Parathyroid adenoma (tissue), 2 donors: ENCODE results near the gene IGSF9.

Experiments used
- H2AFZ ChIP-seq: fragments of 300-600 bp; sonication (generic); one replicate; pipeline ENCODE4 v1.7.0; 2017; ENCODE audit warnings: antibody characterized with exemption, mild to moderate bottlenecking
- H3K27ac ChIP-seq: fragments of 300-600 bp; sonication (generic); one replicate; pipeline ENCODE4 v1.7.0; 2017
- H3K27me3 ChIP-seq: fragments of 300-600 bp; sonication (generic); one replicate; pipeline ENCODE4 v1.7.0; 2017; ENCODE audit warnings: low read length; ENCODE audit not compliant: control insufficient read depth, insufficient read depth
- H3K36me3 ChIP-seq: fragments of 300-600 bp; sonication (generic); one replicate; pipeline ENCODE4 v1.7.0; 2017; ENCODE audit warnings: low read length; ENCODE audit not compliant: control insufficient read depth, insufficient read depth
- H3K4me1 ChIP-seq: fragments of 300-600 bp; sonication (generic); one replicate; pipeline ENCODE4 v1.7.0; 2017; ENCODE audit warnings: control low read depth
- H3K4me2 ChIP-seq: fragments of 300-600 bp; sonication (generic); one replicate; pipeline ENCODE4 v1.7.0; 2017; ENCODE audit warnings: low read length
- H3K4me3 ChIP-seq: fragments of 300-600 bp; sonication (generic); one replicate; pipeline ENCODE4 v1.7.0; 2017; ENCODE audit warnings: low read depth, low read length
- H3K79me2 ChIP-seq: fragments of 300-600 bp; sonication (generic); one replicate; pipeline ENCODE4 v1.7.0; 2017; ENCODE audit warnings: control low read depth
- H3K9ac ChIP-seq: fragments of 300-600 bp; sonication (generic); one replicate; pipeline ENCODE4 v1.7.0; 2017; ENCODE audit warnings: mild to moderate bottlenecking
- H3K9me3 ChIP-seq: fragments of 300-600 bp; sonication (generic); one replicate; pipeline ENCODE4 v1.7.0; 2017; ENCODE audit warnings: low read length; ENCODE audit not compliant: control insufficient read depth
- CTCF ChIP-seq: fragments of 300-600 bp; sonication (generic); IDR thresholded peaks from one replicate; pipeline ENCODE4 v1.7.0; 2017; ENCODE audit warnings: antibody characterized with exemption, mild to moderate bottlenecking
- donor health status: primary hyperparathyroidism.

Gene IGSF9

GRCh38 chr1:159981351-159982055, 36.1 kb upstream of the IGSF9 start:
- no peak overlapping the region for H3K4me3 ChIP-seq
- H3K9me3 ChIP-seq: no peaks in the 10 kb centered on the region
- no peak overlapping the region for H2AFZ ChIP-seq
- TF ChIP-seq CTCF: no peak
- H3K9ac ChIP-seq: no peak overlapping the region
- H3K36me3 ChIP-seq: no peaks in the 10 kb centered on the region
- no peaks in the 10 kb centered on the region for H3K4me1 ChIP-seq
- no peaks in the 10 kb centered on the region for H3K27me3 ChIP-seq
- H3K27ac ChIP-seq: no peak overlapping the region
- no peaks in the 10 kb centered on the region for H3K79me2 ChIP-seq
- H3K4me2 ChIP-seq: no peak overlapping the region

- Histone ChIP-seq H3K4me1 (no peaks in the 10 kb centered on the region), H3K4me3 (no peak overlapping the region), H3K36me3 (no peaks in the 10 kb centered on the region), H3K27ac (no peak overlapping the region), H3K9ac (no peak overlapping the region), H3K9me3 (no peaks in the 10 kb centered on the region), H2AFZ (no peak overlapping the region), H3K27me3 (no peaks in the 10 kb centered on the region), H3K79me2 (no peaks in the 10 kb centered on the region), H3K4me2 (no peak overlapping the region)
- TF ChIP-seq CTCF: no peak
These were observed 35.4 kb upstream of the IGSF9 start for GRCh38 chr1:159980786-159981185.

- Histone ChIP-seq H3K9ac (no peak overlapping the region), H2AFZ (no peak overlapping the region), H3K27ac (no peak overlapping the region), H3K79me2 (no peaks in the 10 kb centered on the region), H3K4me2 (no peak overlapping the region), H3K9me3 (no peaks in the 10 kb centered on the region), H3K36me3 (no peaks in the 10 kb centered on the region), H3K4me1 (no peaks in the 10 kb centered on the region), H3K27me3 (no peaks in the 10 kb centered on the region), H3K4me3 (no peak overlapping the region)
- no peak for TF ChIP-seq CTCF
These were observed 34.7 kb upstream of the IGSF9 start for GRCh38 chr1:159980076-159980475.

- Histone ChIP-seq H3K4me2 (no peak overlapping the region), H3K9me3 (no peaks in the 10 kb centered on the region), H2AFZ (no peak overlapping the region), H3K79me2 (no peaks in the 10 kb centered on the region), H3K27ac (no peak overlapping the region), H3K36me3 (no peaks in the 10 kb centered on the region), H3K4me3 (no peak overlapping the region), H3K4me1 (no peaks in the 10 kb centered on the region), H3K27me3 (no peaks in the 10 kb centered on the region), H3K9ac (no peak overlapping the region)
- no peak for TF ChIP-seq CTCF
These were observed 33.8 kb upstream of the IGSF9 start for GRCh38 chr1:159979257-159979656.

- no peak overlapping the region for H3K9ac ChIP-seq
- no peak overlapping the region for H3K27ac ChIP-seq
- H3K9me3 ChIP-seq: no peaks in the 10 kb centered on the region
- no peak for TF ChIP-seq CTCF
- no peak overlapping the region for H2AFZ ChIP-seq
- no peaks in the 10 kb centered on the region for H3K4me1 ChIP-seq
- no peak overlapping the region for H3K4me3 ChIP-seq
- H3K79me2 ChIP-seq: no peaks in the 10 kb centered on the region
- H3K27me3 ChIP-seq: no peaks in the 10 kb centered on the region
- no peak overlapping the region for H3K4me2 ChIP-seq
- H3K36me3 ChIP-seq: no peaks in the 10 kb centered on the region
These were observed 32.6 kb upstream of the IGSF9 start for GRCh38 chr1:159978107-159978398.
